K562 (cell line): Measurements from ENCODE around the gene CFAP97D2. TPM values are rescaled to one million over a fixed set of nuclear protein-coding genes. Genes with fewer than 3 reads are reported as not detected.
A peak's percentile ranks its signal among the peaks of the same experiment; 100 is the strongest.

Experiments used
- CBX8 ChIP-seq: fragments of 200-600 bp; sonication (generic); IDR thresholded peaks from 2 replicates; pipeline ENCODE4 v1.6.1; 2012; ENCODE audit warnings: borderline replicate concordance, mixed run types, low read depth, mild to moderate bottlenecking, moderate library complexity, mixed read lengths, low read length, control low read depth, inconsistent platforms; ENCODE audit not compliant: poor library complexity, severe bottlenecking; ENCODE audit errors: extremely low read depth
- CREM ChIP-seq: IDR thresholded peaks from 2 replicates; pipeline ENCODE4 v1.6.1; 2014; ENCODE audit warnings: antibody characterized with exemption, low read depth
- ETV1 ChIP-seq: fragments of 450-650 bp; conservative IDR thresholded peaks from 2 replicates; pipeline ENCODE4 v1.6.1; 2016; ENCODE audit warnings: missing genetic modification characterization, control low read depth, low read depth, missing compliant biosample characterization
- FOXA1 ChIP-seq: fragments of 450-650 bp; IDR thresholded peaks from 2 replicates; pipeline ENCODE4 v1.6.1; 2016; ENCODE audit warnings: mild to moderate bottlenecking, borderline replicate concordance
- HIVEP1 ChIP-seq: fragments of 250-450 bp; sonication (Bioruptor Pico); IDR thresholded peaks from 2 replicates; pipeline ENCODE4 v1.4.0; 2020; ENCODE audit warnings: mild to moderate bottlenecking
- L3MBTL2 ChIP-seq: fragments of 450-650 bp; IDR thresholded peaks from 2 replicates; pipeline ENCODE4 v1.6.1; 2016; ENCODE audit warnings: mild to moderate bottlenecking, moderate library complexity
- MECOM ChIP-seq: fragments of 250-450 bp; sonication (Bioruptor Pico); IDR thresholded peaks from 2 replicates; pipeline ENCODE4 v1.8.0; 2022; ENCODE audit warnings: inconsistent platforms
- MYNN ChIP-seq, 2 experiments: sonication (generic); formaldehyde crosslinking in 1 of 2; IDR thresholded peaks; 2 replicates each; pipeline versions ENCODE4 v1.5.0 to v1.6.1; 2016 to 2020; ENCODE audit warnings: antibody characterized with exemption in 1 of 2, missing genetic modification reagents in 1 of 2
- NCOR1 ChIP-seq: fragments of 450-650 bp; IDR thresholded peaks from 2 replicates; pipeline ENCODE4 v1.6.1; 2016; ENCODE audit warnings: mild to moderate bottlenecking, moderate library complexity
- NFRKB ChIP-seq: fragments of 450-650 bp; IDR thresholded peaks from 2 replicates; pipeline ENCODE4 v1.6.1; 2016; ENCODE audit warnings: low read depth
- PCBP2 ChIP-seq: fragments of 200-400 bp; formaldehyde crosslinking; IDR thresholded peaks from 2 replicates; pipeline ENCODE4 v1.6.1; 2018; ENCODE audit warnings: low read length, low read depth, mild to moderate bottlenecking, moderate library complexity; ENCODE audit not compliant: poor library complexity, severe bottlenecking
- POLR2A ChIP-seq: fragments of 450-650 bp; conservative IDR thresholded peaks from 2 replicates; pipeline ENCODE4 v1.6.1; 2016
- PYGO2 ChIP-seq: fragments of 450-650 bp; IDR thresholded peaks from 2 replicates; pipeline ENCODE4 v1.6.1; 2016; ENCODE audit warnings: mild to moderate bottlenecking, missing genetic modification characterization, moderate library complexity, missing compliant biosample characterization
- SREBF1 ChIP-seq: fragments of 150-350 bp; IDR thresholded peaks from 2 replicates; pipeline ENCODE4 v1.6.1; 2014; ENCODE audit warnings: antibody characterized with exemption, low read depth, low read length, borderline replicate concordance
- TGIF2 ChIP-seq: sonication (generic); formaldehyde crosslinking; IDR thresholded peaks from 2 replicates; pipeline ENCODE4 v1.8.1; 2022; ENCODE audit warnings: mild to moderate bottlenecking, missing genetic modification reagents, moderate library complexity
- ZBTB49 ChIP-seq: sonication (generic); formaldehyde crosslinking; IDR thresholded peaks from 2 replicates; pipeline ENCODE4 v1.8.0; 2022; ENCODE audit warnings: missing genetic modification reagents, mild to moderate bottlenecking, borderline replicate concordance
- ZC3H8 ChIP-seq: fragments of 450-650 bp; IDR thresholded peaks from 2 replicates; pipeline ENCODE4 v1.6.1; 2017
- ZFX ChIP-seq: sonication (generic); formaldehyde crosslinking; IDR thresholded peaks from 2 replicates; pipeline ENCODE4 v1.8.0; 2022; ENCODE audit warnings: mild to moderate bottlenecking, missing genetic modification reagents, moderate library complexity
- ZNF140 ChIP-seq: fragments of 250-450 bp; sonication (Bioruptor Pico); IDR thresholded peaks from 2 replicates; pipeline ENCODE4 v1.8.0; 2021; ENCODE audit warnings: moderate library complexity, mild to moderate bottlenecking, inconsistent platforms
- ZNF253 ChIP-seq: fragments of 250-450 bp; sonication (Bioruptor Pico); conservative IDR thresholded peaks from 2 replicates; pipeline ENCODE4 v1.6.1; 2021; ENCODE audit warnings: mild to moderate bottlenecking
- ZNF436 ChIP-seq: fragments of 250-450, 450-650 bp; sonication (Bioruptor Pico); formaldehyde crosslinking; IDR thresholded peaks from 2 replicates; pipeline ENCODE4 v1.7.0; 2020; ENCODE audit warnings: mild to moderate bottlenecking
- ZNF695 ChIP-seq: fragments of 450-650 bp; formaldehyde crosslinking; IDR thresholded peaks from 2 replicates; pipeline ENCODE4 v1.4.0; 2020; ENCODE audit warnings: mild to moderate bottlenecking, moderate library complexity
- polyA plus RNA-seq, 8 experiments: library from polyadenylated mRNA; depleted of rRNA in 4 of 8; stranded (reverse) in 5 of 8; unstranded in 3 of 8; fragments of >200 nt; fragmentation: Nextera tagmentation in 2 of 8; fragmentation: Illumina TruSeq in 1 of 8; extraction: Ambion mirVana in 2 of 8; extraction: Trizol in 1 of 8; gene quantifications; 2 replicates each; pipeline versions ENCODE4 v1.2.1 to v1.2.3, GENCODE V29; 2011 to 2014; ENCODE audit warnings: inconsistent platforms in 1 of 8, missing spikeins in 1 of 8
- total RNA-seq, 7 experiments: library from RNA; depleted of rRNA in 6 of 7; stranded (reverse); fragments of >200 nt in 6 of 7; fragmentation: Illumina TruSeq in 2 of 7; extraction: Trizol in 2 of 7; gene quantifications; 2 replicates each; pipeline versions ENCODE4 v1.2.1 to v1.2.3, GENCODE V29; 2011 to 2021; ENCODE audit warnings: low replicate concordance in 1 of 7
- TF ChIP-seq, protein P1 (sequence below): fragments of 200-800 bp; sonication (Bioruptor generic); IDR thresholded peaks from 2 replicates; pipeline ENCODE4 v1.6.1; 2017; ENCODE audit warnings: missing genetic modification characterization, missing compliant biosample characterization
- TF ChIP-seq, protein P2 (sequence below): fragments of 450-650 bp; IDR thresholded peaks from 2 replicates; pipeline ENCODE4 v1.6.1; 2017; ENCODE audit warnings: mild to moderate bottlenecking, moderate library complexity
- TF ChIP-seq, protein P3 (sequence below): sonication (generic); formaldehyde crosslinking; IDR thresholded peaks from 2 replicates; pipeline ENCODE4 v1.8.1; 2023; ENCODE audit warnings: mild to moderate bottlenecking, missing genetic modification reagents, moderate library complexity

Gene CFAP97D2
- total and polyA plus RNA-seq, 9 of the 15 experiments (the other 6 are each of a cell fraction or from before 2014, with no cell fraction given) = not detected

DNA sequence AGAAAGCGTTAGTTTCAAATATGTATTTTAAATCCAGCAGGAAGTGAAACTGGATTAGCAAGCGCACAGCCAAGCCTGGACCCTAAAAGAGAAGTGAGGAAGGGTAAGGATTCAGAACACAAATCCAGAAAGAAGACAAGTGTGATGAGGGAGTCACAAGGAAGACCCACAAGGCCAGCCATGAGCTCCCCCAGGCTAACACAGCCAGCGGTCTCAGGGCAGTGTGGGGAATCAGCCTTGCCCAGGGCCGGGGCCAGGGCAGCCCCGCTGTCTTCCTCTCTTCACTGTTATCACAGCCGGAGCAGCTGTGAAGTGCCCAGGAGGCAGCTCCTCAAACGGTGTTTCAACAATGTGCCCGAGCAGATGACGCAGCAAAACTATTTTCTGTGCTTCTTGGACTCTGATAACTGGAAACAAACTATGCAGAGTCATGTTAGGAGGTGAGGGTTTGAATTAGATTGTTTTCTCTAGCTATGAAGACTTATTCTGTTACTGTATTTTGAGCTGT, 43.5 kb downstream of the CFAP97D2 start (continued):
- TF ChIP-seq, protein P1, sequence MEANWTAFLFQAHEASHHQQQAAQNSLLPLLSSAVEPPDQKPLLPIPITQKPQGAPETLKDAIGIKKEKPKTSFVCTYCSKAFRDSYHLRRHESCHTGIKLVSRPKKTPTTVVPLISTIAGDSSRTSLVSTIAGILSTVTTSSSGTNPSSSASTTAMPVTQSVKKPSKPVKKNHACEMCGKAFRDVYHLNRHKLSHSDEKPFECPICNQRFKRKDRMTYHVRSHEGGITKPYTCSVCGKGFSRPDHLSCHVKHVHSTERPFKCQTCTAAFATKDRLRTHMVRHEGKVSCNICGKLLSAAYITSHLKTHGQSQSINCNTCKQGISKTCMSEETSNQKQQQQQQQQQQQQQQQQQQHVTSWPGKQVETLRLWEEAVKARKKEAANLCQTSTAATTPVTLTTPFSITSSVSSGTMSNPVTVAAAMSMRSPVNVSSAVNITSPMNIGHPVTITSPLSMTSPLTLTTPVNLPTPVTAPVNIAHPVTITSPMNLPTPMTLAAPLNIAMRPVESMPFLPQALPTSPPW (CRISPR knock-in tag) = no peak; the same call in 1 of the 2 replicates
- no peak for TF ChIP-seq ZNF140
- TF ChIP-seq ZNF695 (CRISPR knock-in tag) = no peak
- TF ChIP-seq HIVEP1 (CRISPR knock-in tag) = no peak
- no peak for TF ChIP-seq ZBTB49 (CRISPR knock-in tag)
- no peak for TF ChIP-seq ZFX
- TF ChIP-seq ZNF436 (CRISPR knock-in tag) = no peak
- TF ChIP-seq MECOM (CRISPR knock-in tag) = peak; percentile 11; the same call in 1 of the 2 replicates
- peak; percentile 94 for TF ChIP-seq MYNN (IDR thresholded peaks at IDR 0.05)
- TF ChIP-seq MYNN (CRISPR knock-in tag; IDR thresholded peaks at IDR 0.05) = no peak
- no peak for TF ChIP-seq CBX8
- TF ChIP-seq FOXA1 = no peak
- no peak for TF ChIP-seq TGIF2 (CRISPR knock-in tag)
- TF ChIP-seq NFRKB = no peak
- TF ChIP-seq, protein P2, sequence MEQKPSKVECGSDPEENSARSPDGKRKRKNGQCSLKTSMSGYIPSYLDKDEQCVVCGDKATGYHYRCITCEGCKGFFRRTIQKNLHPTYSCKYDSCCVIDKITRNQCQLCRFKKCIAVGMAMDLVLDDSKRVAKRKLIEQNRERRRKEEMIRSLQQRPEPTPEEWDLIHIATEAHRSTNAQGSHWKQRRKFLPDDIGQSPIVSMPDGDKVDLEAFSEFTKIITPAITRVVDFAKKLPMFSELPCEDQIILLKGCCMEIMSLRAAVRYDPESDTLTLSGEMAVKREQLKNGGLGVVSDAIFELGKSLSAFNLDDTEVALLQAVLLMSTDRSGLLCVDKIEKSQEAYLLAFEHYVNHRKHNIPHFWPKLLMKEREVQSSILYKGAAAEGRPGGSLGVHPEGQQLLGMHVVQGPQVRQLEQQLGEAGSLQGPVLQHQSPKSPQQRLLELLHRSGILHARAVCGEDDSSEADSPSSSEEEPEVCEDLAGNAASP = no peak
- peak; percentile 65 for TF ChIP-seq CREM
- TF ChIP-seq ETV1 = no peak; the same call in 1 of the 2 replicates
- TF ChIP-seq PYGO2 (tag) = no peak
- no peak for TF ChIP-seq ZNF253
- no peak for TF ChIP-seq ZC3H8
- peak; percentile 82 for TF ChIP-seq NCOR1
- TF ChIP-seq L3MBTL2 = peak; percentile 92
- TF ChIP-seq, protein P3, sequence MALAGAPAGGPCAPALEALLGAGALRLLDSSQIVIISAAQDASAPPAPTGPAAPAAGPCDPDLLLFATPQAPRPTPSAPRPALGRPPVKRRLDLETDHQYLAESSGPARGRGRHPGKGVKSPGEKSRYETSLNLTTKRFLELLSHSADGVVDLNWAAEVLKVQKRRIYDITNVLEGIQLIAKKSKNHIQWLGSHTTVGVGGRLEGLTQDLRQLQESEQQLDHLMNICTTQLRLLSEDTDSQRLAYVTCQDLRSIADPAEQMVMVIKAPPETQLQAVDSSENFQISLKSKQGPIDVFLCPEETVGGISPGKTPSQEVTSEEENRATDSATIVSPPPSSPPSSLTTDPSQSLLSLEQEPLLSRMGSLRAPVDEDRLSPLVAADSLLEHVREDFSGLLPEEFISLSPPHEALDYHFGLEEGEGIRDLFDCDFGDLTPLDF (CRISPR knock-in tag) = no peak
- no peak for TF ChIP-seq SREBF1
- no peak for TF ChIP-seq PCBP2
- TF ChIP-seq POLR2A = peak; percentile 51
